Omental fat pad (tissue), 4 donors: ENCODE results near the gene HDAC9. TPM values are rescaled to one million over a fixed set of nuclear protein-coding genes. Genes with fewer than 3 reads are reported as not detected.

Experiments used
- ATAC-seq: fragments of 150-250 bp; one replicate; pipeline ENCODE4 v1.9.1; 2016; ENCODE audit warnings: mild to moderate bottlenecking, moderate library complexity; ENCODE audit not compliant: low FRiP score
- DNase-seq: peaks from one replicate; pipeline ENCODE4 v3.0.0-alpha.2; 2019; ENCODE audit warnings: low spot score
- CTCF ChIP-seq, 3 donors: fragments of 450-650 bp; IDR thresholded peaks; one replicate each; pipeline ENCODE4 v1.5.1; 2016 to 2017; ENCODE audit warnings: antibody characterized with exemption in 3 of 3, mild to moderate bottlenecking in 3 of 3, moderate library complexity in 2 of 3
- total RNA-seq, 4 donors: library from RNA; depleted of rRNA; stranded (reverse); fragments of >200 nt; gene quantifications; one replicate each; pipeline ENCODE4 v1.1.0, GENCODE V29; 2016

The HDAC9 gene
- total RNA-seq, 4 donors from 2014 or later = 15.6 to 51.5 (median 24.1) TPM

- DNase-seq (no peak), ATAC-seq (no peak)
- TF ChIP-seq CTCF (IDR thresholded peaks at IDR 0.05) = no peak
Measured at GRCh38 chr7:18575622-18576572, 80.3 kb downstream of the HDAC9 start.

DNA sequence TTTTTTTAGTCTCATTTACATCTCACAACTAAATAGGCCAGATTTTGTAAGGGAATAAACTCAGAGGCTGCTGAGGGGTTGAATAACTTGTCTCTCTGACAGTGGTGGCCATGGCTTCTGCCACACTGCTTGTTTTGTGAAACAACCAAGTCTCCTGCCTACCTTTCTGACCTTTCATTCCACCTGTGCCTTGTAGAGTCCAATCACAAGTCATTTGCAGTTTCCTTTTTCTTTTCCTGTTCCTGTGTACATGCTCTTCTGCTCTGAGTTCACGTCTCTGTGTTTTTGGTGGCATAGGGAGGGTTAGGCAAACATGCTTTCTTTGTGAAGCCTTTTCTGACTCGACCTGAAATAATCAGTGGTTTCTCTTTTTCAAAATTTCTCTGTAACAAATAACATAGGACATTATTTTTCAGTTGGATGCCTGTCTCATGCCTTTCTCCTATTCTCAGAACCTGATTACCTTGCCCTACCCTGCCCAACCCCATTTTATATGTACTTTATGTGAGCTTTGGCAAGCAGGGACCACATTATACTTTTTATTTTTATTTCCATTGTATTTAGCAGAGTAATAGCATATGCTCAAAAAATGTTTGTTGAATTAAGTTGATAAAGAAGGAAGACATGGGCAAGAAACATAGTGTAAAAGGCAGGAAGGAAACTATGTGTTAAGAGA lies 81.7 kb downstream of the HDAC9 start:
- no peak for ATAC-seq
- no peak for TF ChIP-seq CTCF (IDR thresholded peaks at IDR 0.05)
- DNase-seq = no peak

DNA sequence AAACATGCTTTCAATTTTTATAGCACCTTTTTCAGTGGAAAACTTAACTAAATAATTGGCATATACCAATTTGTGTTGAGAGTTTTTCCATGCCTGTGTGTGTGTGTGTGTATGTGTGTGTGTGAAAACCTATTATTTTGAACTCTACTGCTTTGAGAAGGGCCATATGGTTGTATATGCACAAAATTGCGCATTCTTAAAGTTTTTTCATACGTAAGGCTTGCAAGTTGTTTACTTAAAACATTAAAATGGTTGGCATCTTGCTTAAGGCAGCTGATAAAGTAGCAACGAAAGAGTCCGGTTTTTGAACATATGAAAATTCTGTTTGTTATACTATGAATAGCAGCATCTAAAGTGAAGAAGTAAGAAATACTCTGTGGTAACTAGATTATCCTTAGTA lies 84.1 kb downstream of the HDAC9 start:
- DNase-seq (no peak), ATAC-seq (no peak)
- TF ChIP-seq CTCF (IDR thresholded peaks at IDR 0.05) = no peak

- ATAC-seq = no peak
- no peak for DNase-seq
- no peak for TF ChIP-seq CTCF (IDR thresholded peaks at IDR 0.05)
Measured at GRCh38 chr7:18580950-18581349, 85.4 kb downstream of the HDAC9 start.

DNA sequence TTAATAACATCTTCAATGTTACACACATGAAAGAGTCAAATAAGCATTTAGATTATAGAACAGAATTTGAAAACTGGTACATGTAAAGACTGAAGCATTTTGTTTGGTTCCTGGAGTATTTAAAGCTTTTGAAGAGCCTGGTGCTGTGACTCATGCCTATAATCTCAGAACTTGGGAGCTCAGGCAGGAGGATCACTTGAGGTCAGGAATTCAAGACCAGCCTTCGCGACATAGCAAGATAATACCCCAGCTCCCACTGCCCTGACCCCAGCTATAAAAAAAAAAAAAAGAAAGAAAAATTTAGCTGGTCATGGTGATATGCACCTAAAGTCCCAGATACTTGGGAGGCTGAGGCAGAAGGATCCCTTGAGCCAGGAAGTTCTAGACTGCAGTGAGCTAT lies 87.8 kb downstream of the HDAC9 start:
- TF ChIP-seq CTCF (IDR thresholded peaks at IDR 0.05) = no peak
- no peak for ATAC-seq

DNA sequence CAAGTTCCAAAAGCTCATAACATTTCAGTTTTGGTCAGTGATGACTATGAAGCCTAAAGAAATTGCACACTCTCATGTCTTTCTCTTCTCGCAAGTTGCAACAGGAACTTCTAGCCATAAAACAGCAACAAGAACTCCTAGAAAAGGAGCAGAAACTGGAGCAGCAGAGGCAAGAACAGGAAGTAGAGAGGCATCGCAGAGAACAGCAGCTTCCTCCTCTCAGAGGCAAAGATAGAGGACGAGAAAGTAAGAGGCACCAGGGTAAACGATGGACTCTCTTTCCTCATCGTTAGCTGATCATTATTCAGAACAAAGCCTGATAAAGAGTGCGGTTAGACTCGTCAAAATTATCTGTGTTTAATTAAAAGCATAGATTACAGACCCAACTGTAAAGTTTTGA lies 94.7 kb downstream of the HDAC9 start:
- no peak for TF ChIP-seq CTCF (IDR thresholded peaks at IDR 0.05)
- ATAC-seq (no peak), DNase-seq (no peak)

More for the DNA sequence above, 87.8 kb downstream of the HDAC9 start:
- no peak for DNase-seq
